Measurements from ENCODE around the gene MOGAT3.

MOGAT3 gene

GRCh38 chr7:101198476-101198875 is 2.4 kb downstream of the MOGAT3 start:
- no peak for FAIRE-seq
- TF ChIP-seq TAF1 (IDR thresholded peaks at IDR 0.05; ENCODE audit: borderline replicate concordance, low read depth, low read length): no peak
- TF ChIP-seq POLR2A (IDR thresholded peaks at IDR 0.05; ENCODE audit: low read depth, low read length): no peak
- no peak for TF ChIP-seq POLR2AphosphoS5 (IDR thresholded peaks at IDR 0.05; ENCODE audit: low read depth, low read length)
- no peak for DNase-seq (ENCODE audit: insufficient read length)

DNA sequence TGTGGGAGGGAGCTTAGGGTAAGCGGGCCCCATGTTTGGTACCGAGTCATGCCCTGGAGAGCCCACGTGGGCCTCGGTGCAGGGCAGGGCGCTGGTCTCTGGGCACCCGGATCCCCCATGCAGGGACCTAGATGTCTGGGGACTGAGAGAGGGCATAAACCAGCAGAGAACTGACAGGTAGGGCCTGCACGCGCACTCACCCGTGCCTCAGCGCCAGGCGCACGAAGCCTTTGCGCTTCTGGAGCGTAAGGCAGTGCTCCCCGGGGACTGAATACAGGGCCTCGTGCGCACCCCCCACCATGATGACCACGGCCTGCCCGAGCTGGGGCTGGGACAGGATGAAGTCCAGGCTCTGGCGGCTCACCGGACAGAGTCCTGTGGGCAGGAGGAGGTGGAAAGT is 2.8 kb downstream of the MOGAT3 start:
- TF ChIP-seq TAF1 (IDR thresholded peaks at IDR 0.05; ENCODE audit: borderline replicate concordance, low read depth, low read length) (no peak), POLR2A (IDR thresholded peaks at IDR 0.05; ENCODE audit: low read depth, low read length) (no peak), POLR2AphosphoS5 (IDR thresholded peaks at IDR 0.05; ENCODE audit: low read depth, low read length) (no peak)
- FAIRE-seq (no peak), DNase-seq (ENCODE audit: insufficient read length) (no peak)

GRCh38 chr7:101195884-101196283 is 5.0 kb downstream of the MOGAT3 start:
- DNase-seq (ENCODE audit: insufficient read length) (no peak), FAIRE-seq (no peak)
- no peak for TF ChIP-seq POLR2AphosphoS5 (IDR thresholded peaks at IDR 0.05; ENCODE audit: low read depth, low read length)
- no peak for TF ChIP-seq POLR2A (IDR thresholded peaks at IDR 0.05; ENCODE audit: low read depth, low read length)
- TF ChIP-seq TAF1 (IDR thresholded peaks at IDR 0.05; ENCODE audit: borderline replicate concordance, low read depth, low read length): no peak

DNA sequence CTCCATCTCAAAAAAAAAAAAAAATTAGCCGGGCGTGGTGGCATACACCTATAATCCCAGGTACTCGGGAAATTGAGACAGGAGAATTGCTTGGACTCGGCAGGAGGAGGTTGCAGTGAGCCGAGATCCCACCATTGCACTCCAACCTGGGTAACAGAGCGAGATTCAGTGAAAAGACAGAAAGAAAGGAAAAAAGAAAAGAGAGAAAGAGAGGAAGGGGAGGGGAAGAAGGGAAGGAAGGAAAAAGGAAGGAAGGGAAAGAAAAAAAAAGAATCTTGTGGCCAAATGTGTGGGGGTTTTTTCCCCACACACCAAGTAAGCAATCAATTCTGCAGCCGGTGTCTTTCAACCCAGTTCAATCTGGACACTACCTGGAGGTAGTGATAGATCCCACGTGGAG is 11.7 kb downstream of the MOGAT3 start:
- TF ChIP-seq TAF1 (IDR thresholded peaks at IDR 0.05; ENCODE audit: borderline replicate concordance, low read depth, low read length) (no peak), POLR2AphosphoS5 (IDR thresholded peaks at IDR 0.05; ENCODE audit: low read depth, low read length) (no peak), POLR2A (IDR thresholded peaks at IDR 0.05; ENCODE audit: low read depth, low read length) (no peak)
- no peak for DNase-seq (ENCODE audit: insufficient read length)
- FAIRE-seq: no peak

GRCh38 chr7:101186844-101187428 is 13.9 kb downstream of the MOGAT3 start:
- TF ChIP-seq POLR2AphosphoS5 (IDR thresholded peaks at IDR 0.05; ENCODE audit: low read depth, low read length): no peak
- TF ChIP-seq POLR2A (IDR thresholded peaks at IDR 0.05; ENCODE audit: low read depth, low read length): no peak
- TF ChIP-seq TAF1 (IDR thresholded peaks at IDR 0.05; ENCODE audit: borderline replicate concordance, low read depth, low read length): no peak
- no peak for DNase-seq (ENCODE audit: insufficient read length)
- FAIRE-seq: no peak

DNA sequence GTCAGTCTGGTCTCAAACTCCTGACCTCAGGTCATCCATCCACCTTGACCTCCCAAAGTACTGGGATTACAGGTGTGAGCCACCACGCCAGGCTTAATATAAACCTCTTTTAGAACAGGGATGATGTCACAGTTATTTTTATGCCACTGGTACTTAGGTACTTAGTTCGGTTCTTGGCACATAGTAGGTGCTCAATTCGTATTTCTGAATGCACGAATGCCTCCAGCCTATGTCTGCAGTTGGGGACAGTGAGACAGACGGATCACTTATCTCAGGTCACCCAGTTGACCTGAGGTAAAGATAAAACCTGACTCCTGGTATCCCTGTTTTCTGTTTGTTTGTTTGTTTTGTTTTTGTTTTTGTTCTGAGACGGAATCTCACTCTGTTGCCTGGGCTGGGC is 14.6 kb downstream of the MOGAT3 start:
- DNase-seq (ENCODE audit: insufficient read length) (no peak), FAIRE-seq (no peak)
- TF ChIP-seq POLR2AphosphoS5 (IDR thresholded peaks at IDR 0.05; ENCODE audit: low read depth, low read length): no peak
- TF ChIP-seq POLR2A (IDR thresholded peaks at IDR 0.05; ENCODE audit: low read depth, low read length): no peak
- no peak for TF ChIP-seq TAF1 (IDR thresholded peaks at IDR 0.05; ENCODE audit: borderline replicate concordance, low read depth, low read length)

DNA sequence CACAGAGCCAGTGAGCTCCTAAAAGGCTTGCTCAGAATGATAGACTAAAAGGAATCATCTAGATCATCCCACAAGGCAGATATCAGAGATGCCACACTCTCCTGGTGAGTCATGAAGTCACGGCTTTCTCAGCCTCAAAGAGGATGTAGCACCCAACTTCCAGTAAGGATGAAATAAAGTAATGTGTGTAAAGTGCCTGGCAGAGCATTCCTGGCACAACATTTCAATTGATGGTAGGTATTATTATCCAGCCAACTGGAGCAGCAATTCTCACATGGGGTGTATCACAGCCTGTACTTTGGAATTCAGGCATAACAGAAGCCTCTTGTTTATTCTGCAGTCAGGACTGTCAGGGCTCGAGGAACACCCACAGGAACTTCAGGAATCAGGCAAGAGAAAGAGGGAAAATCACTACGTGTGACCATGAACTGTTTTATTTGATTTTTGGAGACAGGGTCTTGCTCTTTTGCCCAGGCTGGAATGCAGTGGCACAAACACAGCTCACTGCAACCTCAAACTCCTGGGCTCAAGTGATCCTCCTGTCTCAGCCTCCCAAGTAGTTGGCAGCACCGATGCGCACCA is 15.5 kb downstream of the MOGAT3 start:
- FAIRE-seq: no peak
- DNase-seq (ENCODE audit: insufficient read length): no peak
- TF ChIP-seq TAF1 (IDR thresholded peaks at IDR 0.05; ENCODE audit: borderline replicate concordance, low read depth, low read length): no peak

- DNase-seq (ENCODE audit: insufficient read length): no peak
- FAIRE-seq: no peak
- no peak for TF ChIP-seq POLR2AphosphoS5 (IDR thresholded peaks at IDR 0.05; ENCODE audit: low read depth, low read length)
Observed at GRCh38 chr7:101180130-101180755, 20.6 kb downstream of the MOGAT3 start, which contains the start of gene NAT16. Gene NAT16, minus strand, starts transcription at chr7:101180293. Its CDS starts 5,486 bp downstream, at chr7:101174807.

DNA sequence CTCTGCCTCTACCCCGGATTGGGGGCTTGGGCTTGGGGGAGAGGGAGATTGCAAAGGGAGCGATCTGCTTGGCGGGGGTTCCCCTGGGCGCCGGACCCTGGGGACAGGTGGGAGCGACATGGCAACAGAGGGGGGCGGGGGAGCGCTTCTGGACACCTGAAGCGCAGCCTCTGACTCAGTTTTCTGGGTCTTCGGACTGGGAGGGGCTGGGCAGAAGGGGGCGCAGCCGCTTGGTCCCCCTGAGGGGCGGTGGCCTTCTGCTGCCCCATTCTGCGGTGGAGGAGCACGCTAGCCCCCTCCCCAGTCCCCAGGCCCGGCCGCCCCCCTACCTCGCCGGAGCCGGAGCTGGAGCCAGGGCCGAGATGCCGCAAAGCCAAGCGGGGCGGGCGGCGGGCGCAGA is 21.1 kb downstream of the MOGAT3 start:
- DNase-seq (ENCODE audit: insufficient read length) (no peak), FAIRE-seq (no peak)

GRCh38 chr7:101179117-101179516 is 21.7 kb downstream of the MOGAT3 start:
- DNase-seq (ENCODE audit: insufficient read length): no peak
- FAIRE-seq: no peak
- no peak for TF ChIP-seq TAF1 (IDR thresholded peaks at IDR 0.05; ENCODE audit: borderline replicate concordance, low read depth, low read length)

More for the DNA sequence above, 21.1 kb downstream of the MOGAT3 start:
- TF ChIP-seq POLR2AphosphoS5 (IDR thresholded peaks at IDR 0.05; ENCODE audit: low read depth, low read length) (no peak), POLR2A (IDR thresholded peaks at IDR 0.05; ENCODE audit: low read depth, low read length) (no peak), TAF1 (IDR thresholded peaks at IDR 0.05; ENCODE audit: borderline replicate concordance, low read depth, low read length) (no peak)

GRCh38 chr7:101177644-101178043 is 23.2 kb downstream of the MOGAT3 start:
- TF ChIP-seq TAF1 (IDR thresholded peaks at IDR 0.05; ENCODE audit: borderline replicate concordance, low read depth, low read length): no peak
- no peak for TF ChIP-seq POLR2AphosphoS5 (IDR thresholded peaks at IDR 0.05; ENCODE audit: low read depth, low read length)
- no peak for TF ChIP-seq POLR2A (IDR thresholded peaks at IDR 0.05; ENCODE audit: low read depth, low read length)
- DNase-seq (ENCODE audit: insufficient read length) (no peak), FAIRE-seq (no peak)

DNA sequence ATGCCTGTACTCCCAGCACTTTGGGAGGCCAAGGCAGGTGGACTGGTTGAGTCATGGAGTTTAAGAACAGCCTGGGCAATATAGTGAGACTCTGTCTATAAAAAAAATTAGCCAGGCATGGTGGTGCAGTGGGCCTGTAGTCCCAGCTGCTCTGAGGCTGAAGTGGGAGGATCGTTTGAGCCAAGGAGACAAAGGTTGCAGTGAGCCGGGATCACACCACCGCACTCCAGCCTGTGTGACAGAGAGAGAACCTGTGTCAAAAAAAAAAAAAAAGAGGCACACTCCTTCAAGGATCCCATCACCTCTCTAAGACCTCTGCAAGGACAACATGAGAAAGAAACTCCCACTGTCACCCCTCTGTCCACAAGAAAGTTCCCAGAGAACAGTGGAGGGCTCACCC is 25.2 kb downstream of the MOGAT3 start:
- FAIRE-seq (no peak), DNase-seq (ENCODE audit: insufficient read length) (no peak)
- TF ChIP-seq TAF1 (IDR thresholded peaks at IDR 0.05; ENCODE audit: borderline replicate concordance, low read depth, low read length) (no peak), POLR2AphosphoS5 (IDR thresholded peaks at IDR 0.05; ENCODE audit: low read depth, low read length) (no peak), POLR2A (IDR thresholded peaks at IDR 0.05; ENCODE audit: low read depth, low read length) (no peak)
